H1 (cell line): ENCODE measurements around the gene SYT17. TPM values are rescaled to one million over a fixed set of nuclear protein-coding genes. Genes with fewer than 3 reads are reported as not detected.

Experiments used
- KDM1A ChIP-seq: fragments of 200-600, 300-600 bp; sonication (generic); IDR thresholded peaks from 2 replicates; pipeline ENCODE4 v1.7.1; 2016; ENCODE audit warnings: mild to moderate bottlenecking, low read length, borderline replicate concordance
- POU5F1 ChIP-seq: IDR thresholded peaks from 2 replicates; pipeline ENCODE4 v1.6.1; 2011; ENCODE audit warnings: low read depth, mild to moderate bottlenecking, low read length, moderate library complexity
- polyA plus RNA-seq, 7 experiments: library from polyadenylated mRNA; depleted of rRNA in 3 of 7; stranded (reverse) in 5 of 7; unstranded in 2 of 7; fragments of >200 nt in 5 of 7; fragments of 200-250 nt in 2 of 7; gene quantifications; 1 replicate in 5 of 7; 2 replicates in 1 of 7; 4 replicates in 1 of 7; pipeline versions ENCODE4 v1.2.1 to v1.2.3, GENCODE V29; 2011 to 2013; ENCODE audit warnings: missing spikeins in 2 of 7, mixed read lengths in 2 of 7
- total RNA-seq: library from RNA; stranded (reverse); fragmentation: NEBNext Ultra II Directional; extraction: Animal tissue kit (Norgen Biotek cat#: 25700); gene quantifications from 2 replicates; pipeline ENCODE4 v1.2.1, GENCODE V29; 2021
- TF ChIP-seq, protein P1 (sequence below), 3 experiments: IDR thresholded peaks; 1 replicate in 2 of 3; 2 replicates in 1 of 3; pipeline versions ENCODE4 v1.5.1 to v1.6.1; 2011; ENCODE audit warnings: low read length in 3 of 3, mild to moderate bottlenecking in 3 of 3, inconsistent platforms in 2 of 3, low read depth in 1 of 3, moderate library complexity in 1 of 3; ENCODE audit not compliant: insufficient read depth in 1 of 3; ENCODE audit errors: control extremely low read depth in 1 of 3

The SYT17 gene
- total and polyA plus RNA-seq, 2 of the 8 experiments (the other 6 are each of a cell fraction or from before 2014, with no cell fraction given), result 5.8 to 18.1 TPM

GRCh38 chr16:19182481-19182880 lies 14.4 kb downstream of the SYT17 start (continued):
- TF ChIP-seq KDM1A (no peak), POU5F1 (no peak)
- TF ChIP-seq, protein P1, sequence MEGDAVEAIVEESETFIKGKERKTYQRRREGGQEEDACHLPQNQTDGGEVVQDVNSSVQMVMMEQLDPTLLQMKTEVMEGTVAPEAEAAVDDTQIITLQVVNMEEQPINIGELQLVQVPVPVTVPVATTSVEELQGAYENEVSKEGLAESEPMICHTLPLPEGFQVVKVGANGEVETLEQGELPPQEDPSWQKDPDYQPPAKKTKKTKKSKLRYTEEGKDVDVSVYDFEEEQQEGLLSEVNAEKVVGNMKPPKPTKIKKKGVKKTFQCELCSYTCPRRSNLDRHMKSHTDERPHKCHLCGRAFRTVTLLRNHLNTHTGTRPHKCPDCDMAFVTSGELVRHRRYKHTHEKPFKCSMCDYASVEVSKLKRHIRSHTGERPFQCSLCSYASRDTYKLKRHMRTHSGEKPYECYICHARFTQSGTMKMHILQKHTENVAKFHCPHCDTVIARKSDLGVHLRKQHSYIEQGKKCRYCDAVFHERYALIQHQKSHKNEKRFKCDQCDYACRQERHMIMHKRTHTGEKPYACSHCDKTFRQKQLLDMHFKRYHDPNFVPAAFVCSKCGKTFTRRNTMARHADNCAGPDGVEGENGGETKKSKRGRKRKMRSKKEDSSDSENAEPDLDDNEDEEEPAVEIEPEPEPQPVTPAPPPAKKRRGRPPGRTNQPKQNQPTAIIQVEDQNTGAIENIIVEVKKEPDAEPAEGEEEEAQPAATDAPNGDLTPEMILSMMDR (IDR thresholded peaks at IDR 0.05; ENCODE audit: control extremely low read depth in 1 of 3, insufficient read depth in 1 of 3, low read depth in 1 of 3, low read length in 3 of 3), result no peak
